Esophagus (tissue), 2 donors: ENCODE measurements around the gene TMPRSS6. TPM values are rescaled to one million over a fixed set of nuclear protein-coding genes. Genes with fewer than 3 reads are reported as not detected.
"Not testable (repeated sequence)": the region's sequence is repeated elsewhere in the genome, so short reads cannot be mapped to it uniquely, and the experiment has no call there.

Experiments used
- H3K27ac ChIP-seq, 2 donors: one replicate each; pipeline ENCODE4 v1.5.1; 2013; ENCODE audit warnings: low read depth in 2 of 2, mild to moderate bottlenecking in 2 of 2, inconsistent platforms in 1 of 2, low read length in 1 of 2, moderate library complexity in 1 of 2
- H3K27me3 ChIP-seq, 2 donors: one replicate each; pipeline ENCODE4 v1.6.1; 2013; ENCODE audit warnings: low read length in 2 of 2, control low read depth in 1 of 2, mild to moderate bottlenecking in 1 of 2; ENCODE audit not compliant: insufficient read depth in 2 of 2, control insufficient read depth in 1 of 2
- H3K36me3 ChIP-seq, 2 donors: one replicate each; pipeline ENCODE4 v1.6.1; 2013; ENCODE audit warnings: low read length in 1 of 2; ENCODE audit not compliant: control insufficient read depth in 2 of 2, insufficient read depth in 2 of 2
- H3K4me1 ChIP-seq, 2 donors: one replicate each; pipeline ENCODE4 v1.6.1; 2013; ENCODE audit warnings: low read length in 1 of 2; ENCODE audit not compliant: control insufficient read depth in 2 of 2, insufficient read depth in 2 of 2
- H3K4me3 ChIP-seq, 2 donors: one replicate each; pipeline ENCODE4 v1.5.1; 2013; ENCODE audit warnings: low read length in 2 of 2, mild to moderate bottlenecking in 2 of 2, low read depth in 1 of 2, moderate library complexity in 1 of 2
- H3K9me3 ChIP-seq, 2 donors: one replicate each; pipeline ENCODE4 v1.6.1; 2013; ENCODE audit warnings: mild to moderate bottlenecking in 2 of 2, low read depth in 1 of 2, low read length in 1 of 2, moderate library complexity in 1 of 2; ENCODE audit not compliant: control insufficient read depth in 2 of 2, insufficient read depth in 1 of 2
- WGBS, 2 donors: extraction: QIAGEN DNeasy Blood & Tissue Kit; methylation state at CpG; one replicate each; pipeline ENCODE4 v1.1.7; 2013; 5-methylcytosine and 5-hydroxymethylcytosine counted together
- polyA plus RNA-seq, 2 donors: library from polyadenylated mRNA; stranded (reverse); fragments of 200-250 nt; gene quantifications; one replicate each; pipeline ENCODE4 v1.2.3, GENCODE V29; 2013
- donor health status: healthy with polysubstance abuse.
- donor health status: Bipolar disorder and iron deficiency.

The TMPRSS6 gene
- polyA plus RNA-seq, 2 donors, result 0.04 to 0.05 TPM

DNA sequence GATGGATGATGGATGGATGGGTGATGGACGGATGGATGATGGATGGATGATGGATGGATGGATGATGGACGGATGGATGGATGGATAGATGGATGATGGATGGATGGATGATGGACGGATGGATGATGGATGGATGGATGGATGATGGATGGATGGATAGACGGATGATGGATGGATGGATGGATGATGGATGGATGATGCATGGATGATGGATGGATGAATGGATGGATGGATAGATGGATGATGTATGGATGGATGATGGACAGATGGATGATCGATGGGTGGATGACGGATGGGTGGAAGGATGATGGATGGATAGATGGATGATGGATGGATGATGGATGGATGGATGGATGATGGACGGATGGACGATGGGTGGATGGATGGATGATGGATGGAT, 36.8 kb downstream of the TMPRSS6 start:
- WGBS, 2 donors, result 95% methylated on average over 8 of the region's 8 CpGs
- H3K27ac ChIP-seq, result no peak overlapping the region
- peaks cover 0 to 2% of the 10 kb centered on the region in 2 donors for H3K9me3 ChIP-seq
- no peaks in the 10 kb centered on the region for H3K36me3 ChIP-seq
- peaks cover 0 to 4% of the 10 kb centered on the region in 2 donors for H3K27me3 ChIP-seq
- no peak overlapping the region for H3K4me3 ChIP-seq
- peaks cover 0 to 3% of the 10 kb centered on the region in 2 donors for H3K4me1 ChIP-seq

DNA sequence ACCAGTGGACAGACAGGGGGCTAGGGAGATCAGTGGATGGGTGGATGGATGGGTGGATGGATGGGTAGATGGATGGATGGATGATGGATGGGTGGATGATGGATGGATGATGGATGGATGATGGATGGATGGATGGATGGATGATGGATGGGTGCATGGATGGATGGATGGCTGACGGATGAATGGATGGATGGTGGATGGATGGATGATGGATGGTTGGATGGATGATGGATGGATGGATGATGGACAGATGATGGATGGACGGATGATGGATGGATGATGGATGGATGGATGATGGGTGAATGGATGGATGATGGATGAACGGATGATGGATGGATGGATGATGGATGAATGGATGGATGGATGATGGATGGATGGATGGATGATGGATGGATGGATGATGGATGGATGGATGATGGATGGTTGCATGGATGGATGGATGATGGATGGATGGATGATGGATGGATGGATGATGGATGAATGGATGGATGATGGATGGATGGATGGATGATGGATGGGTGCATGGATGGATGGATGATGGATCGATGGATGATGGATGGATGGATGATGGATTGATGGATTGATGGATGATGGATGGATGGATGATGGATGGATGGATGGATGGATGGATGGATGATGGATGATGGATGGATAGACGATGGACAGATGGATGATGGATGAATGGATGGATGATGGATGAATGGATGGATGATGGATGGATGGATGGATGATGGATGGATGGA, 37.5 kb downstream of the TMPRSS6 start:
- not testable (repeated sequence) for H3K9me3 ChIP-seq, H3K27me3 ChIP-seq, H3K4me1 ChIP-seq, H3K27ac ChIP-seq, H3K4me3 ChIP-seq, H3K36me3 ChIP-seq
- 95 to 97% methylated on average over 5 of the region's 5 CpGs for WGBS, 2 donors

DNA sequence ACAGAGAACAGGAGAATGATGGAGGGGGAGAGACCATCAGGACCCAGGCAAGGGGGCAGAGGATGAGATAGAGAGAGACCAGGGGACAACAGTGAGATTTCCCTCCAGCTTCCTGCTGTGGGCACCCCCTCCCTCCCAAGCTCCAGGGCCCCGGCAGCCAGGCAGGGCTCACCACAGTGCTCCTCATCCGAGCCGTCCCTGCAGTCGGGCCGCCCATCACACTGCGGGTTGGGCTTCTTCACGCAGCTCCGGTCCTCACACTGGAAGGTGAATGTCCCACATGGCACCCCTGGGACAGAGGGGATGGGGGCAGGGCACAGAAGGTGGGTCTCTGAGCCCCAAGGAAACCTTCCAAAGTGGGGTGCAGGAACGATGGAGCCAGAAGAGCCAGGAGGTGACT, 38.8 kb downstream of the TMPRSS6 start:
- H3K27ac ChIP-seq, result no peak overlapping the region
- peaks cover 0 to 3% of the 10 kb centered on the region in 2 donors for H3K9me3 ChIP-seq
- no peak overlapping the region for H3K4me3 ChIP-seq
- peaks cover 0 to 4% of the 10 kb centered on the region in 2 donors for H3K27me3 ChIP-seq
- WGBS, 2 donors, result 47 to 55% methylated on average over 9 of the region's 9 CpGs
- no peaks in the 10 kb centered on the region for H3K36me3 ChIP-seq
- peaks cover 0 to 3% of the 10 kb centered on the region in 2 donors for H3K4me1 ChIP-seq

DNA sequence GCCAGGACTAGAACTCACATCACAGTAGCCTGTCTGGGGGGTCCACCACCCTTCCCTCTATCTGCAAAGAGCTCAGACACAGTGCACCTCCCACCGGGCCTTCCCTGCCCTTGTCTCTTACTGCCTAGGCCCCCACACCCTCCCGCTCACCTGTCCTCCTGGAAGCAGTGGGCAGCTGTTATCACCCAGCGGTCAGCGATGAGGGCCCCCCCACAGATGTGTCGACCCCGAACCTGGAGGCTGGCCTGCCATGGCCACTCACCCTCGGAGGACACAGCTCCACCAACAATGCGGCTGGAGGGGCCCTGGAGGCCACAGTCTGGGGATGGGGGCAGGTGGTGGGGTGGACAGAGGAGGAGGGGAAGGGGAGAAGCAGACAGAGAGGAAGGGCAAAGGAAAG, 39.2 kb downstream of the TMPRSS6 start:
- 68 to 74% methylated on average over 8 of the region's 8 CpGs for WGBS, 2 donors
- H3K36me3 ChIP-seq, result no peaks in the 10 kb centered on the region
- H3K4me1 ChIP-seq, result peaks cover 0 to 3% of the 10 kb centered on the region in 2 donors
- no peak overlapping the region for H3K4me3 ChIP-seq
- peaks cover 0 to 3% of the 10 kb centered on the region in 2 donors for H3K9me3 ChIP-seq
- no peak overlapping the region for H3K27ac ChIP-seq
- peaks cover 0 to 4% of the 10 kb centered on the region in 2 donors for H3K27me3 ChIP-seq

DNA sequence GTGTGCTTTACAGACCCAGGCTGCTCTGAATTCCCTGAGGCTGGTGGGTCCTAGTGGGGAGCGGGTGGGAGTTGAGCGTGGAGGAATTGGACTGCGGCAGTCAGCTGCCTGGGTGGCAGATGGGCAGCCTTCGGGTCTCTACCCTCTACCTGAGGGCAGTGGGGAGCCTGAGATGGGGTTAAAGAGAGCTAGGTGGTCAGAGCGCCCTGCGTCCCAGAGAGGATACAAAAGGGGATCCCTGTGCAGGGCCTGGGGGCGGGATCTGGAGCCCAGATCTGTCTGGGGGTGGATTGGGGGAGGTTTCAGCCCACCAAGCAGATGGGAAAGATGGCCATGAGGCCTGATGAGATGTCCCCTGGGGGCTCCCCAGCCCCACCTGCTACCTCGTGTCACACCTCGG, 39.8 kb downstream of the TMPRSS6 start:
- H3K27me3 ChIP-seq, result peaks cover 0 to 4% of the 10 kb centered on the region in 2 donors
- H3K36me3 ChIP-seq, result no peaks in the 10 kb centered on the region
- no peak overlapping the region for H3K27ac ChIP-seq
- H3K4me1 ChIP-seq, result peaks cover 0 to 3% of the 10 kb centered on the region in 2 donors
- no peak overlapping the region for H3K4me3 ChIP-seq
- H3K9me3 ChIP-seq, result peaks cover 0 to 3% of the 10 kb centered on the region in 2 donors
- 75 to 79% methylated on average over 9 of the region's 9 CpGs for WGBS, 2 donors

DNA sequence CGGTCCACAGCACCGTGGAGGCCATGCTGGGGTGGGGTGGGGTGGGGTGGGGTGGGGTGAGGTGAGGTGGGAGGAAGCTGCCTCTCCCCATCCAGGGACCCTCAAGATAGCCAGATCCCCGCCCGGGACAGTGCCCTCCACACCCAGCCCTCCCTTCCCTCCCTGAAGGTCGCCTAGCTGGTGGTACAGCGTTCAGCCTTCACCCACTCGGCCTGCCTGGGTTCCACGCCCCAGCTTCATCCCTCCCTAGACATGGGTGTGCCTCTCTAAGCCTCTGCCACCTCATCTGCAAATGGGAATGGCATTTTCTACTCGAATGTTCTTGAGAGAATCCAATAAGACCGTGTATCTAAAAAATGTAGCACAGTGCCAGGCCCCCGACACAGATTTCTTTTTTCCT, 40.2 kb downstream of the TMPRSS6 start:
- Histone ChIP-seq H3K4me3 (no peak overlapping the region), H3K36me3 (no peaks in the 10 kb centered on the region), H3K27me3 (peaks cover 0 to 4% of the 10 kb centered on the region in 2 donors), H3K4me1 (peaks cover 0 to 3% of the 10 kb centered on the region in 2 donors), H3K9me3 (peaks cover 0 to 3% of the 10 kb centered on the region in 2 donors), H3K27ac (no peak overlapping the region)
- WGBS, 2 donors, result 23 to 29% methylated on average over 10 to 11 of the region's 11 CpGs

DNA sequence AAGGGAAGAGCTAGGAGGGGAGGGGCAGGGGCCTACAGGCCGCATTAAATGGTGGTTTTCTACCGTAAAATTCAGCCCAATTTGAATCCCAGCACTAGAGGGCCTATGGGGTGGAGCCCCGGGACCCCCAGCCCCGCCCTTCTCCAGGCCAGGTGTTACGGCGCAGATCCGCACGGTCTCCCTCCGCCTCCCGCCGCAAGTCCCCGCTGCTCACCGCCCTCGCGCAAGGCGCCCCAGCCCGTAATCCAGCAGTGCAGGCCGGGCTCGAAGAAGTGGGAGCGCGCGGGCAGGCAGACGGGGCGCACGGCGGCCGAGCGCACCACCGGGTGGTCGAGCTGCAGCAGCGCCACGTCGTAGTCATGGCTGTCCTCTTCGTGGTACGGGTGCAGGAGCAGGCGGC, 40.7 kb downstream of the TMPRSS6 start:
- peaks cover 0 to 3% of the 10 kb centered on the region in 2 donors for H3K9me3 ChIP-seq
- H3K4me1 ChIP-seq, result peaks cover 0 to 3% of the 10 kb centered on the region in 2 donors
- H3K27ac ChIP-seq, result no peak overlapping the region
- H3K27me3 ChIP-seq, result peaks cover 0 to 4% of the 10 kb centered on the region in 2 donors
- H3K36me3 ChIP-seq, result no peaks in the 10 kb centered on the region
- H3K4me3 ChIP-seq, result no peak overlapping the region
- 7 to 13% methylated on average over 34 to 36 of the region's 36 CpGs for WGBS, 2 donors

DNA sequence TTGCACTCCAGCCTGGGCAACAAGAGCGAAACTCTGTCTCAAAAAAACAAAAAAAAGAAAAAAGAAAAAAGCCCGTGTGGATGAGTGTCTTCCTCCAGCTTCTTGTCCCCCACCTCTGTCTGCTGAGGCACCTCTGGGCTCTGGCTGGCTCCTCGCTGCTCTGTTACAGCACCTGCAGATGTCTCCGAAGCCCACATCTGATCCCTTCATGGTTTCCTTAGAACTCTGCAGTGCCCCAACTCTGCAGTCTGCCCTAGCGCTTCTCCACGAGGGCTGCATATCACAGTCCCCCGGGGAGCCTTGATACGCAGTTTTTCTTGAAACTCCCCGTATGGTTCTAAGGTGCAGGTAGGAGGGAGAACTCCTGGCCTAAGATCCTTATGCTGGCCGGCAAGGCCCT, 42.1 kb downstream of the TMPRSS6 start:
- WGBS, 2 donors, result 80 to 82% methylated on average over 10 of the region's 10 CpGs
- peaks cover 0 to 4% of the 10 kb centered on the region in 2 donors for H3K27me3 ChIP-seq
- H3K4me1 ChIP-seq, result peaks cover 0 to 3% of the 10 kb centered on the region in 2 donors
- H3K36me3 ChIP-seq, result no peaks in the 10 kb centered on the region
- no peak overlapping the region for H3K4me3 ChIP-seq
- no peak overlapping the region for H3K27ac ChIP-seq
- peaks cover 0 to 3% of the 10 kb centered on the region in 2 donors for H3K9me3 ChIP-seq

DNA sequence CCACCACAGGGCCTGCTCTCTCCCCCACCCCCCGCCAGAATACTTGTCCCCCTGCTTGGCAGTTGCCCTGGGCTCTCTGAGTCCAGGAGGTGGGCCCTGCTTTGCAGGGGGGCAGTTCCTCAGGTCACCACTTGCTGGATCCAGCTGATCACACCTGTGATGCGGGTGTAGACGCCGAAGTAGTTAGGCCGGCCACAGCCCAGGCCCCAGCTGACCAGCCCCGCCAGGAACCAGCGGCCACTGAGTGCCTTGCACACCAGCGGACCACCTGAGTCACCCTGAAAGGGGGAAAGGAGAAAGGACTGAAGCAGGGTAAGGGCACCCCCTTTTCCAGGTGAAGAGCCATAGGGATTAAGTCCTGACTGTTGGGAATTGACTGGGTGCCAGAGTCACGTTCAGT, 43.6 kb downstream of the TMPRSS6 start:
- Histone ChIP-seq H3K4me3 (no peak overlapping the region), H3K36me3 (no peaks in the 10 kb centered on the region), H3K9me3 (peaks cover 0 to 3% of the 10 kb centered on the region in 2 donors), H3K27me3 (peaks cover 0 to 4% of the 10 kb centered on the region in 2 donors), H3K27ac (no peak overlapping the region), H3K4me1 (peaks cover 0 to 3% of the 10 kb centered on the region in 2 donors)
- 86 to 90% methylated on average over 9 of the region's 9 CpGs for WGBS, 2 donors

DNA sequence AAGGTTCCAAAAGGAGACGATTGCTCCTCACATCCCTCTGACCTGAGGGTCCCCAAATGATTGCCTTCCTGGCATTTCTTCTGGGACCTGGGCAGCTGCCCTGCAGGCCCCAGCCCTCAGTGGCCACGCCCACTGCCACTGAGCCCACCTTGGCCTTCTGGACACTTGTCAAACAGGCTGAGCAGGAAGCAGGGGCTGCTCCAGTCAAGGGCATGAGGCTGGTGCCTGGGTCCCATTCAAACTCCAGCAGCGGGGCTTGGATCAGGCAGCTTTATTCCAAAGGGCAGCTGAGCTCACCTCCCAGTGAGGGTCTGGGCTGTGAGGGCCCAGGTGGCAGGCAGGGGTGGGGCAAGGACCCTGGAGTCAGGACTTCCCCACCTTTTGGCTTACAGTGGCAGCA, 44.3 kb downstream of the TMPRSS6 start:
- Histone ChIP-seq H3K9me3 (peaks cover 0 to 3% of the 10 kb centered on the region in 2 donors), H3K27ac (no peak overlapping the region), H3K27me3 (peaks cover 0 to 4% of the 10 kb centered on the region in 2 donors), H3K4me1 (peaks cover 0 to 3% of the 10 kb centered on the region in 2 donors), H3K4me3 (no peak overlapping the region), H3K36me3 (no peaks in the 10 kb centered on the region)
- WGBS, 2 donors, result 57 to 72% methylated on average over 3 of the region's 3 CpGs
